Effector memory CD4-positive, alpha-beta T cell (primary cell): ENCODE measurements around the gene DUSP11.
"Not testable (repeated sequence)": the region's sequence is repeated elsewhere in the genome, so short reads cannot be mapped to it uniquely, and the experiment has no call there.

Source experiments
- DNase-seq, 3 donors: peaks; one replicate each; pipeline ENCODE4 v3.0.0-alpha.2; 2020
- H3K27ac ChIP-seq: 2 replicates; pipeline ENCODE4 v1.7.0; 2013; ENCODE audit warnings: mild to moderate bottlenecking, low read length, moderate library complexity; ENCODE audit not compliant: insufficient read depth, poor library complexity, severe bottlenecking
- H3K27me3 ChIP-seq: replicated peaks from 2 replicates; pipeline ENCODE4 v1.7.0; 2013; ENCODE audit warnings: mild to moderate bottlenecking, low read length; ENCODE audit not compliant: insufficient read depth, control insufficient read depth, poor library complexity, severe bottlenecking
- H3K36me3 ChIP-seq: 2 replicates; pipeline ENCODE4 v1.7.0; 2013; ENCODE audit warnings: mild to moderate bottlenecking, low read length, moderate library complexity; ENCODE audit not compliant: control insufficient read depth, insufficient read depth
- H3K4me1 ChIP-seq: 2 replicates; pipeline ENCODE4 v1.7.0; 2013; ENCODE audit warnings: low read length, mild to moderate bottlenecking; ENCODE audit not compliant: control insufficient read depth, insufficient read depth, poor library complexity, severe bottlenecking
- H3K4me3 ChIP-seq: 2 replicates; pipeline ENCODE4 v1.7.0; 2013; ENCODE audit warnings: low read length, low read depth, mild to moderate bottlenecking; ENCODE audit not compliant: insufficient read depth, poor library complexity, severe bottlenecking
- H3K9me3 ChIP-seq: 2 replicates; pipeline ENCODE4 v1.7.0; 2013; ENCODE audit warnings: mild to moderate bottlenecking, low read length, moderate library complexity; ENCODE audit not compliant: control insufficient read depth

DUSP11 gene

DNA sequence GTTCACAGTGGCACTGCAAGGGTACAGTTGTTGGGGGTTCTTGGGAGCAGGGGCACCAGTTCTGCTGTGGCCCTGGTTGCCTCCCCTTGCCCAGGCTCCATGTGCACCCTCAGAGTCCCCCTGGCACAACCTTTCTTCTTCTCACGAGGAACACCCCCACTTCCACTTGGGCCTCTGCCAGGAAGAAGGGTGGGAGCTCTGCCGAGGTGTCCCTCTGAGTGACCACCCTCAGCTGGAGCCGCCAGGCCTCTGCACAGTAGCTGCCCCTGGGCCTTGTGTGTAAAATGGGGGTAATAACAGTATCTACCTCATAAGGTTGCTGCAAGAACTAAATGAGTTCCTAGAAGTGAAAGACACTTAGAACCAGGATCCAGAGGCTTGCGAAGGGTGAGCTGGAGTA lies 51.2 kb downstream of the DUSP11 start:
- Histone ChIP-seq H3K27me3 (no peaks in the 10 kb centered on the region), H3K4me3 (no peak overlapping the region), H3K27ac (no peak overlapping the region), H3K9me3 (no peaks in the 10 kb centered on the region), H3K4me1 (no peaks in the 10 kb centered on the region), H3K36me3 (peaks cover 29% of the 10 kb centered on the region)
- no peak for DNase-seq

DNA sequence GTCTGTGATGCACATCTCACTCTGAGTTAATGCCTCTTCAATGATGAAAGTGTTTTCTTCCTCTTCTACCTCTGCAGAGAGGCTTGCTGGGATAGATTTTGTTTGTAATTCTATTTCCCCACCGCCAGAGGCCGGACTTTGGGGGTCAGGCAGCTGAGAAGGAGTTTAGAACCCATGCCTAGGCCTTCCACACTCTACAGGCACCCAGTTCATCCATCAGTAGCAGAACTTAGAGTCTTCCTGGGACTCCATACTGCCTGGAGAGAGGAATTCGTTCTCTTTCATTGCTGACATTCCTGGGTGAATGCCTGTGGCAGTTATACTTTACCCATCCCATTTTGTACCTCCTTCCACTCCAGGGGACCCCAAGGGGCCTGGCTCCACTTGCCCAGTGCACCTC lies 51.9 kb downstream of the DUSP11 start:
- H3K27ac ChIP-seq: no peak overlapping the region
- no peak overlapping the region for H3K4me3 ChIP-seq
- no peaks in the 10 kb centered on the region for H3K27me3 ChIP-seq
- H3K4me1 ChIP-seq: no peaks in the 10 kb centered on the region
- DNase-seq: no peak
- H3K36me3 ChIP-seq: peaks cover 24% of the 10 kb centered on the region
- H3K9me3 ChIP-seq: no peaks in the 10 kb centered on the region

DNA sequence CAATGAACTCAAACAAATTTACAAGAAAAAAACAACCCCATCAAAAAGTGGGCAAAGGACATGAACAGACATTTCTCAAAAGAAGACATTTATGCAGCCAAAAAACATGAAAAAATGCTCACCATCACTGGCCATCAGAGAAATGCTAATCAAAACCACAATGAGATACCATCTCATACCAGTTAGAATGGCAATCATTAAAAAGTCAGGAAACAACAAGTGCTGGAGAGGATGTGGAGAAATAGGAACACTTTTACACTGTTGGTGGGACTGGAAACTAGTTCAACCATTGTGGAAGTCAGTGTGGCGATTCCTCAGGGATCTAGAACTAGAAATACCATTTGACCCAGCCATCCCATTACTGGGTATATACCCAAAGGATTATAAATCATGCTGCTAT lies 53.2 kb downstream of the DUSP11 start:
- H3K27ac ChIP-seq, H3K27me3 ChIP-seq, H3K9me3 ChIP-seq, DNase-seq, H3K4me3 ChIP-seq, H3K4me1 ChIP-seq: not testable (repeated sequence)
- H3K36me3 ChIP-seq: peaks cover 16% of the 10 kb centered on the region

DNA sequence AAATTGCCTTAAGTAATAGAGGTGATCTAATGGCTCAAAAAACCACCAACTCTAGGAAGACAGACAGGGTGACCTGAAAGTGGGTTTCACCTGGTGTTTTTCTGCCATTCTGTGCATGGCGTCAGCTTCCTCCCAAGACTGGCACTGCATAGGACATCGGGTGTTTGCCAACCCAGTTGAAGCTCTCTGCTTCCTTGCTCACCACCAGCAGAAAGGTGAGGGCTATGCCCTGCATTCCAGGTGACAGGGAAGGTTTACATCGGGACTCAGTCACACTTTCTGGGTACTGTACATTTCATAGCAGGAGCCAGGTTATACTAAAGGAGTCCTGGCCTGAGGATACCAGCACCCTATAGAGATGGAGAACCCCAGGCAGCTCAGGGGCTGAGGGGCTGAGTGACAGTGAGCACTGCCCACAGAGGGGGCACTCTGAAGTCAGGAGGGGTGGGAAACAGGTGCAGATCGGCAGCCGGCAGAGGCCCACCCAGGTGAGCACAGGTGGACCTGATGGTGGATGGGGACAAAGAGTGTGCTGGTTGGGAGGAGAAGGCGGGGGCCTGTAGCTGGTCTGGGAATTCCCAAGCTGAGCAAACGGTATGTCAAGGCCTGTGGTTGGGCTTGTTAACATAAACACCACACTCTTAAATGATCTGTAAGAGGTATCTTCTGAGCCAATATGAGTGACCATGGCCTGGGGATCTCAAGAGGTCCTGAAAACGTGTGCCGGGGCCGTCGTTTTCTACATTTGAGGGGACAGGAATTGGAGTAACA lies 60.9 kb downstream of the DUSP11 start:
- no peak overlapping the region for H3K4me3 ChIP-seq
- no peaks in the 10 kb centered on the region for H3K36me3 ChIP-seq
- no peaks in the 10 kb centered on the region for H3K27me3 ChIP-seq
- H3K9me3 ChIP-seq: no peaks in the 10 kb centered on the region
- H3K4me1 ChIP-seq: no peaks in the 10 kb centered on the region
- no peak overlapping the region for H3K27ac ChIP-seq
- no peak for DNase-seq

DNA sequence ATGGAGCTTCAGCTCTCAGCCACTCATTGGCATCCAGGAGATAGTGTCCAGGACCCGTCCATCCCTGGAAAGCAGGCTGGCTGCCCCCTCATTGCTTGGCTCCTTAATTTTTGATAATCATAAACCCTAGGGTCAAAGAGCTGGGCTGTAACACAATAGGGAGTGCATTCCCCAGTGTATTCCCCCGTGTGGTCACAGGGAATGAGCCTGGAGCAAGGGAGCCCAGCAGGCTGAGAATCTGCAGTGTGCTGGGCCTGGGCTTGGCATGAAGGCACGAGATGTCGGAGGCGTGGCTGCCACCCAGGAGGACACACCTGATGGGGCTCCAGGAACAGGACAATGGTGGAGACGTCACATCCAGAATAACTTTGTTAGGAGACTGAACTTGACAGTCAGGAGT lies 61.5 kb downstream of the DUSP11 start:
- no peaks in the 10 kb centered on the region for H3K4me1 ChIP-seq
- H3K36me3 ChIP-seq: no peaks in the 10 kb centered on the region
- H3K27me3 ChIP-seq: no peaks in the 10 kb centered on the region
- no peak for DNase-seq
- no peaks in the 10 kb centered on the region for H3K9me3 ChIP-seq
- no peak overlapping the region for H3K27ac ChIP-seq
- H3K4me3 ChIP-seq: no peak overlapping the region

DNA sequence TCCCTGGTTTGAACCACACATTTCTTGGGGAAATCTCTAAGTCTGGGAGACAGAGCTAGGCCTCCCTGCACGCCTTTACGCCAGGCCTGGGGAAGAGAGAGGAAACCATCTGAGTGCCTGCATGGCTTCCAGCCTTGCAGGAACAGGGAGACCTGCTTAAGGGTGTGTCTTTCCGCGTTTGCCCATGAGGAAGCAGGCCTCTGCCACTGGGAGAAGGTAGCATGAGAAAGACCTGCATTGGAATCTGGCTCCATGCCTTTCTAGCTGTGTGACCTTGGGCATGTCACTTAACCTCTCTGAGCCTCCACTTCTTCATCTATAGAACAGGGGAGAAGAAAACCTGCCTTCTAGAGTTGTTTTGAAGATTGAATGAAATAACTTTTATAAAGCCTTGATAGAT lies 62.2 kb downstream of the DUSP11 start:
- DNase-seq, H3K27me3 ChIP-seq, H3K4me3 ChIP-seq, H3K4me1 ChIP-seq, H3K9me3 ChIP-seq, H3K36me3 ChIP-seq, H3K27ac ChIP-seq: not testable (repeated sequence)

DNA sequence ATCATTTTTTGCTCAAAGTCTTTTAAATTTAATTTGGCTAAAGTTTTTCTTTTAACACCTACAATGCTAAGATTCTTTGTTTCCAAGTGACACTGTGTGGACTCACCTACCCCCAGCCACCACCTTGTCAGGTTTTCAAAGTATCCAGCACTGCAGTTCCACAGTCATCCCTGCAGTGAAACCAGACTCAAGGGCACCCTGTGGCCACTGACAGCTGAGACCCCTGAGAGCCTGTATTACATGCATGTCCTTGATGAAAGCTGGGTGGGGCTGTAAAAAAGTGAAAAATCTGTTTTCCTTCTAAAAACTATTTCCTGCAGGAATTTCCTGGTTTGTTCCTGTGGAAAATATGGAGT lies 62.7 kb downstream of the DUSP11 start:
- Histone ChIP-seq H3K27me3 (no peaks in the 10 kb centered on the region), H3K9me3 (no peaks in the 10 kb centered on the region), H3K4me1 (no peaks in the 10 kb centered on the region), H3K27ac (no peak overlapping the region), H3K36me3 (no peaks in the 10 kb centered on the region), H3K4me3 (no peak overlapping the region)
- DNase-seq: no peak

DNA sequence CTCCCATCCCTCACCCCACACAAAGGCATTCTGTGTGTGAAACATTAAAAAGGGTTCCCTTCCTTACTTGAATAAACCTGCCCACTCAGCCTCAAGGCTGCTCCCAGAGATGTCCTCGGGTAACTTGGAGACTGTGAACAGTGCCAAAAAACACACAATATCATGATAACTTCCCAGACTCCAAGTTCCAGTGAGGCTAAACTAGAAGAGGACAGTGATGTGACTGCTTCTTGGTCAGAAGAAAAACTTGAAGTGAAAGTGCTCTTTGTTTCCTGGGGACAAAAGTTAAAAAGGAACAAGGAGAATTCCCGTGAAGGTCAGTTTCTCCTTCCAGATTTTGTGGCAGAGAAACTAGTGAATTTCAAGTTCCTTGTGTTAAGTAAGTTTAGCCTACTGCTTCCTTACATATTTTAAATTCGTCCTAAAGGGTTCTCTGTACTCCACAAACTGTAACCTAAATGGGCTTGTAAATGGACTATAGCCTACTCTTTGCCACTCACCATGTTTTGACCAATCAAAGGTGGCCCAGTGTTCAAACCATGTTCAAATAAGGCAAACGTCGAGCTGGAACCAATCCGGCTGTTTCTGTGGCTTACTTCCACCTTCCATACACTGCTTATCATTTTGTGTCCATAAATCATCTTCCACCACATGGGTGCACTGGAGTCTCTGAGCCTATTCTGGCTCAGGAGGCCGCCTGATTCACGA lies 63.2 kb downstream of the DUSP11 start:
- H3K27me3 ChIP-seq: no peaks in the 10 kb centered on the region
- H3K36me3 ChIP-seq: no peaks in the 10 kb centered on the region
- no peaks in the 10 kb centered on the region for H3K4me1 ChIP-seq
- H3K9me3 ChIP-seq: no peaks in the 10 kb centered on the region
- no peak for DNase-seq
- H3K4me3 ChIP-seq: no peak overlapping the region
- H3K27ac ChIP-seq: no peak overlapping the region

DNA sequence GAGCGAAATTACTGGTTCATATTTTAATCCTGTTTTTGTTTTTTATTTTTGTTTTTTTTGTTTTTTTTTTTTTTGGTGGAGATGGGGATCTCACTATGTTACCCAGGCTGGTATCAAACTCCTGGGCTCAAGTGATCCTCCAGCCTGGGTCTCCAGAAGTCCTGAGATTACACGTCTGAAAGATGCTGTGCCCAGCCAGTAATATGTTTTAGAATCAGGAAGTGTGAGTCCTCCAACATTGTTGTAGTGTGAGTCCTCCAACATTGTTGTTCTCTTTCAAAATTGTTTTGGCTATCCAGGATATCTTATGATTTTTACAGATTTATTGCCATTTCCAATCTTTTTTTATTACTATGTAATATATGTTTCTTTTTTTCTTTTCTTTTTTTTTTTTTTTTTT lies 65.8 kb downstream of the DUSP11 start:
- Histone ChIP-seq H3K9me3 (no peaks in the 10 kb centered on the region), H3K27me3 (no peaks in the 10 kb centered on the region), H3K27ac (no peak overlapping the region), H3K36me3 (no peaks in the 10 kb centered on the region), H3K4me3 (no peak overlapping the region), H3K4me1 (no peaks in the 10 kb centered on the region)
- DNase-seq: no peak
